Cardiac muscle cell (in vitro differentiated cells and primary cell): ENCODE data around the gene LIN28B. TPM values are rescaled to one million over a fixed set of nuclear protein-coding genes. Genes with fewer than 3 reads are reported as not detected.
"Not testable (repeated sequence)": the region's sequence is repeated elsewhere in the genome, so short reads cannot be mapped to it uniquely, and the experiment has no call there.

ENCODE experiments used
- DNase-seq, 2 donors: peaks; one replicate each; pipeline versions ENCODE4 v3.0.0 to v3.0.0-alpha.2; 2010 to 2017; ENCODE audit warnings: low read depth in 1 of 2, low spot score in 1 of 2
- H3K27ac ChIP-seq: fragments of 200-600 bp; sonication (generic); 2 replicates; pipeline ENCODE4 v1.5.1; 2016
- H3K27me3 ChIP-seq: fragments of 200-600 bp; sonication (generic); 2 replicates; pipeline ENCODE4 v1.6.0; 2016; ENCODE audit warnings: control low read depth
- H3K36me3 ChIP-seq: fragments of 200-600 bp; sonication (generic); 2 replicates; pipeline ENCODE4 v1.5.1; 2016; ENCODE audit warnings: control low read depth
- H3K4me1 ChIP-seq: fragments of 200-600 bp; sonication (generic); 2 replicates; pipeline ENCODE4 v1.8.1; 2017; ENCODE audit warnings: low read depth, mild to moderate bottlenecking, mixed run types
- H3K4me3 ChIP-seq: fragments of 200-600 bp; sonication (generic); 2 replicates; pipeline ENCODE4 v1.5.1; 2016; ENCODE audit warnings: mild to moderate bottlenecking
- H3K9me3 ChIP-seq: fragments of 200-600 bp; sonication (generic); 2 replicates; pipeline ENCODE4 v1.5.1; 2017; ENCODE audit warnings: low read depth, mild to moderate bottlenecking, control low read depth
- CTCF ChIP-seq: IDR thresholded peaks from 2 replicates; pipeline ENCODE4 v1.5.1; 2012; ENCODE audit warnings: low read depth, mild to moderate bottlenecking, low read length
- polyA plus RNA-seq: library from polyadenylated mRNA; unstranded; fragments of >200 nt; fragmentation: Nextera tagmentation; extraction: Ambion mirVana; gene quantifications from 2 replicates; pipeline ENCODE4 v1.2.1, GENCODE V29; 2016
- total RNA-seq: library from RNA; depleted of rRNA; stranded (reverse); fragments of >200 nt; gene quantifications from 2 replicates; pipeline ENCODE4 v1.2.3, GENCODE V29; 2016

LIN28B gene
- total and polyA plus RNA-seq, 2 experiments from 2014 or later: 6.8 to 18.6 TPM

GRCh38 chr6:104941729-104942091, 15.2 kb upstream of the LIN28B start:
- peak overlapping the region; percentile 70 for H3K4me3 ChIP-seq
- DNase-seq: peak in 1 of 2 donors; percentile 38

GRCh38 chr6:104943781-104944180, 13.1 kb upstream of the LIN28B start:
- Histone ChIP-seq H3K27ac (no peak overlapping the region), H3K9me3 (no peaks in the 10 kb centered on the region), H3K4me3 (no peak overlapping the region), H3K36me3 (no peaks in the 10 kb centered on the region), H3K4me1 (no peaks in the 10 kb centered on the region), H3K27me3 (no peaks in the 10 kb centered on the region)
- DNase-seq: peak; percentile 37 to 81
- no peak for TF ChIP-seq CTCF

More at GRCh38 chr6:104941729-104942091, 15.2 kb upstream of the LIN28B start:
- TF ChIP-seq CTCF: no peak
- H3K27me3 ChIP-seq: no peaks in the 10 kb centered on the region
- no peaks in the 10 kb centered on the region for H3K4me1 ChIP-seq
- peak overlapping the region; percentile 20 for H3K27ac ChIP-seq
- no peaks in the 10 kb centered on the region for H3K9me3 ChIP-seq
- no peaks in the 10 kb centered on the region for H3K36me3 ChIP-seq

- no peak for DNase-seq
- peaks cover 5% of the 10 kb centered on the region for H3K4me1 ChIP-seq
- H3K27ac ChIP-seq: no peak overlapping the region
- H3K36me3 ChIP-seq: no peaks in the 10 kb centered on the region
- no peaks in the 10 kb centered on the region for H3K9me3 ChIP-seq
- no peak overlapping the region for H3K4me3 ChIP-seq
- no peaks in the 10 kb centered on the region for H3K27me3 ChIP-seq
- TF ChIP-seq CTCF: no peak
These were observed 7.7 kb upstream of the LIN28B start for GRCh38 chr6:104949206-104949605.

GRCh38 chr6:104951677-104952076, 5.2 kb upstream of the LIN28B start:
- no peak for DNase-seq
- Histone ChIP-seq H3K4me3 (no peak overlapping the region), H3K9me3 (no peaks in the 10 kb centered on the region), H3K36me3 (no peaks in the 10 kb centered on the region), H3K27me3 (no peaks in the 10 kb centered on the region), H3K4me1 (peaks cover 15% of the 10 kb centered on the region), H3K27ac (peak overlapping the region; percentile 87)
- TF ChIP-seq CTCF: no peak

- no peaks in the 10 kb centered on the region for H3K36me3 ChIP-seq
- TF ChIP-seq CTCF: no peak
- H3K27me3 ChIP-seq: no peaks in the 10 kb centered on the region
- H3K4me3 ChIP-seq: peak overlapping the region; percentile 76
- peaks cover 15% of the 10 kb centered on the region for H3K4me1 ChIP-seq
- H3K27ac ChIP-seq: peak overlapping the region; percentile 87
- peak in 1 of 2 donors; percentile 62 for DNase-seq
- H3K9me3 ChIP-seq: no peaks in the 10 kb centered on the region
These were observed 4.0 kb upstream of the LIN28B start for GRCh38 chr6:104952911-104953399.

- H3K9me3 ChIP-seq, H3K36me3 ChIP-seq, H3K27me3 ChIP-seq: not testable (repeated sequence)
- peak in 1 of 2 donors; percentile 74 for DNase-seq
- H3K4me3 ChIP-seq: peak overlapping the region; percentile 76
- peak overlapping the region; percentile 87 for H3K27ac ChIP-seq
- peaks cover 15% of the 10 kb centered on the region for H3K4me1 ChIP-seq
These were observed 3.3 kb upstream of the LIN28B start for GRCh38 chr6:104953400-104954189.
